Neural cell (in vitro differentiated cells): ENCODE results near the gene BMERB1. TPM values are rescaled to one million over a fixed set of nuclear protein-coding genes. Genes with fewer than 3 reads are reported as not detected.

Source experiments
- H2AFZ ChIP-seq: fragments of 200-600, 300-800 bp; sonication (generic), shearing (Covaris generic); 2 replicates; pipeline ENCODE4 v1.6.0; 2014; ENCODE audit warnings: low read depth, mild to moderate bottlenecking, antibody characterized with exemption, low read length, moderate library complexity
- H3F3A ChIP-seq: fragments of 200-600 bp; shearing (Covaris generic); 2 replicates; pipeline ENCODE4 v1.6.1; 2016; ENCODE audit warnings: mild to moderate bottlenecking, moderate library complexity, mixed read lengths, antibody characterized with exemption, low read length; ENCODE audit not compliant: insufficient read depth, poor library complexity, severe bottlenecking
- H3K27ac ChIP-seq: fragments of 200-600, 300-800 bp; sonication (generic), shearing (Covaris generic); 2 replicates; pipeline ENCODE4 v1.5.1; 2014; ENCODE audit warnings: mild to moderate bottlenecking, low read length, moderate library complexity
- H3K27me3 ChIP-seq: fragments of 300-800, 200-600 bp; sonication (generic), shearing (Covaris generic); 2 replicates; pipeline ENCODE4 v1.6.0; 2014; ENCODE audit warnings: mild to moderate bottlenecking, low read depth, low read length, moderate library complexity; ENCODE audit not compliant: insufficient read depth
- H3K36me3 ChIP-seq: fragments of 300-800, 200-600 bp; sonication (generic), shearing (Covaris generic); 2 replicates; pipeline ENCODE4 v1.5.1; 2014; ENCODE audit warnings: mild to moderate bottlenecking, antibody characterized with exemption, low read length, moderate library complexity; ENCODE audit not compliant: insufficient read depth
- H3K4me2 ChIP-seq: fragments of 300-800, 200-600 bp; sonication (generic), shearing (Covaris generic); 2 replicates; pipeline ENCODE4 v1.6.0; 2014; ENCODE audit warnings: mild to moderate bottlenecking, low read length
- H3K4me3 ChIP-seq: fragments of 300-800, 200-600 bp; sonication (generic), shearing (Covaris generic); 2 replicates; pipeline ENCODE4 v1.5.1; 2014; ENCODE audit warnings: mild to moderate bottlenecking, low read length, moderate library complexity
- H3K79me2 ChIP-seq: fragments of 200-600 bp; shearing (Covaris generic); replicated peaks from 2 replicates; pipeline ENCODE4 v1.6.0; 2014; ENCODE audit warnings: mild to moderate bottlenecking, low read length, moderate library complexity; ENCODE audit not compliant: insufficient read depth
- H3K9ac ChIP-seq: fragments of 300-800, 200-600 bp; sonication (generic), shearing (Covaris generic); 2 replicates; pipeline ENCODE4 v1.6.1; 2016; ENCODE audit warnings: mild to moderate bottlenecking, low read length, mixed read lengths
- H3K9me2 ChIP-seq: fragments of 200-600 bp; shearing (Covaris generic); 2 replicates; pipeline ENCODE4 v1.6.1; 2016; ENCODE audit warnings: mild to moderate bottlenecking, low read length, mixed read lengths; ENCODE audit not compliant: insufficient read depth
- H3K9me3 ChIP-seq: fragments of 200-600, 300-800 bp; sonication (generic), shearing (Covaris generic); 2 replicates; pipeline ENCODE4 v1.6.1; 2016; ENCODE audit warnings: mild to moderate bottlenecking, mixed run types, low read length, moderate library complexity, mixed read lengths
- H4K20me1 ChIP-seq: fragments of 200-600 bp; shearing (Covaris generic); 2 replicates; pipeline ENCODE4 v1.6.1; 2016; ENCODE audit warnings: mild to moderate bottlenecking, mixed run types; ENCODE audit not compliant: insufficient read depth
- CTCF ChIP-seq: fragments of 450-650 bp; IDR thresholded peaks from 2 replicates; pipeline ENCODE4 v1.5.1; 2014; ENCODE audit warnings: antibody characterized with exemption, mild to moderate bottlenecking, moderate library complexity; ENCODE audit not compliant: poor library complexity, severe bottlenecking
- EP300 ChIP-seq: fragments of 450-650 bp; conservative IDR thresholded peaks from 2 replicates; pipeline ENCODE4 v1.6.1; 2014; ENCODE audit warnings: antibody characterized with exemption, mild to moderate bottlenecking, moderate library complexity; ENCODE audit not compliant: poor library complexity, severe bottlenecking
- EZH2 ChIP-seq: fragments of 200-600, 300-800 bp; shearing (Covaris generic), sonication (generic); IDR thresholded peaks from 2 replicates; pipeline ENCODE4 v1.6.1; 2014; ENCODE audit warnings: antibody characterized with exemption, low read length, borderline replicate concordance, mild to moderate bottlenecking; ENCODE audit not compliant: insufficient read depth, poor library complexity, severe bottlenecking
- MXI1 ChIP-seq: fragments of 450-650 bp; conservative IDR thresholded peaks from 2 replicates; pipeline ENCODE4 v1.6.1; 2014; ENCODE audit warnings: antibody characterized with exemption, mild to moderate bottlenecking; ENCODE audit not compliant: poor library complexity, severe bottlenecking
- POLR2AphosphoS5 ChIP-seq: IDR thresholded peaks from 2 replicates; pipeline ENCODE4 v1.6.1; 2012
- RAD21 ChIP-seq: fragments of 450-650 bp; conservative IDR thresholded peaks from 2 replicates; pipeline ENCODE4 v1.6.1; 2014; ENCODE audit warnings: antibody characterized with exemption, mild to moderate bottlenecking, moderate library complexity
- REST ChIP-seq: IDR thresholded peaks from 2 replicates; pipeline ENCODE4 v1.6.1; 2012; ENCODE audit warnings: borderline replicate concordance
- SMC3 ChIP-seq: fragments of 450-650 bp; conservative IDR thresholded peaks from 2 replicates; pipeline ENCODE4 v1.6.1; 2014; ENCODE audit warnings: antibody characterized with exemption, mild to moderate bottlenecking, moderate library complexity; ENCODE audit not compliant: poor library complexity
- TAF1 ChIP-seq: IDR thresholded peaks from 2 replicates; pipeline ENCODE4 v1.6.1; 2012; ENCODE audit warnings: low read depth
- polyA plus RNA-seq: library from polyadenylated mRNA; depleted of rRNA; stranded (reverse); fragments of >200 nt; gene quantifications from 2 replicates; pipeline ENCODE4 v1.2.3, GENCODE V29; 2014

BMERB1 gene
- polyA plus RNA-seq, 1 donor from 2014 or later = 149 TPM

DNA sequence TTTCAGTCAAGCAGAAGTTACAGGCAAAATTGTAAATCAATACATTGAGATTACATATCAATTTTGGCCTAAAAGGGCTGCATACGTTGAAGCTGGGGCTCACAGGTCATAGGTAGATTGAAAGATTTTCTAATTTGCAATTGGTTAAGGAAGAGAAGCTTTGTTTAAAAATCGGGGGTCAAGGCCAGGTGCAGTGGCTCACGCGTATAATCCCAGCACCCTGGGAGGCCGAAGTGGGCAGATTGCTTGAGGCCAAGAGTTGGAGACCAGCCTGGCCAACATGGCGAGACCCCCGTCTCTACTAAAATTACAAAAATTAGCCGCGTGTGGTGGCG, 140.2 kb downstream of the BMERB1 start:
- Histone ChIP-seq H3K36me3 (no peaks in the 10 kb centered on the region), H3F3A (no peaks in the 10 kb centered on the region)
- TF ChIP-seq CTCF (no peak), EZH2 (no peak), RAD21 (no peak), POLR2AphosphoS5 (no peak), TAF1 (no peak), MXI1 (no peak), REST (no peak), SMC3 (no peak), EP300 (no peak)

GRCh38 chr16:15575293-15576049, 141.1 kb downstream of the BMERB1 start:
- Histone ChIP-seq H3K4me3 (no peak overlapping the region), H3K9me3 (no peaks in the 10 kb centered on the region), H3K36me3 (no peaks in the 10 kb centered on the region), H3K79me2 (no peaks in the 10 kb centered on the region), H2AFZ (no peak overlapping the region), H3K9ac (no peak overlapping the region), H4K20me1 (no peaks in the 10 kb centered on the region), H3F3A (no peaks in the 10 kb centered on the region), H3K27ac (no peak overlapping the region), H3K27me3 (no peaks in the 10 kb centered on the region), H3K9me2 (no peaks in the 10 kb centered on the region), H3K4me2 (no peak overlapping the region)
- TF ChIP-seq POLR2AphosphoS5 (no peak), RAD21 (no peak), MXI1 (no peak), TAF1 (no peak), SMC3 (no peak), REST (no peak), EZH2 (no peak), CTCF (no peak), EP300 (no peak)

More for the DNA sequence above, 140.2 kb downstream of the BMERB1 start:
- no peak overlapping the region for H3K4me2 ChIP-seq
- H3K9me3 ChIP-seq = no peaks in the 10 kb centered on the region
- H3K4me3 ChIP-seq = no peak overlapping the region
- no peaks in the 10 kb centered on the region for H3K27me3 ChIP-seq
- H3K79me2 ChIP-seq = no peaks in the 10 kb centered on the region
- no peak overlapping the region for H3K9ac ChIP-seq
- no peaks in the 10 kb centered on the region for H4K20me1 ChIP-seq
- no peak overlapping the region for H2AFZ ChIP-seq
- no peak overlapping the region for H3K27ac ChIP-seq
- no peaks in the 10 kb centered on the region for H3K9me2 ChIP-seq
